H1 (cell line): ENCODE results near the gene ADCY1.

Source experiments
- EGR1 ChIP-seq: IDR thresholded peaks from 2 replicates; pipeline ENCODE4 v1.6.1; 2011; ENCODE audit warnings: low read depth, low read length, borderline replicate concordance
- JUN ChIP-seq: IDR thresholded peaks from 2 replicates; pipeline ENCODE4 v1.6.1; 2011; ENCODE audit warnings: low read depth, mild to moderate bottlenecking, improper control_type of control experiment, low read length
- NRF1 ChIP-seq: IDR thresholded peaks from 2 replicates; pipeline ENCODE4 v1.6.1; 2011; ENCODE audit warnings: mild to moderate bottlenecking, low read depth, low read length, improper control_type of control experiment
- RXRA ChIP-seq: IDR thresholded peaks from 2 replicates; pipeline ENCODE4 v1.6.1; 2011; ENCODE audit warnings: low read depth, mild to moderate bottlenecking, low read length, moderate library complexity; ENCODE audit not compliant: insufficient read depth
- TCF12 ChIP-seq: IDR thresholded peaks from 2 replicates; pipeline ENCODE4 v1.6.1; 2011; ENCODE audit warnings: low read depth, mild to moderate bottlenecking, low read length
- TF ChIP-seq, protein P1 (sequence below), 3 experiments: IDR thresholded peaks; 1 replicate in 2 of 3; 2 replicates in 1 of 3; pipeline versions ENCODE4 v1.5.1 to v1.6.1; 2011; ENCODE audit warnings: low read length in 3 of 3, mild to moderate bottlenecking in 3 of 3, inconsistent platforms in 2 of 3, low read depth in 1 of 3, moderate library complexity in 1 of 3; ENCODE audit not compliant: insufficient read depth in 1 of 3; ENCODE audit errors: control extremely low read depth in 1 of 3
- TF ChIP-seq, protein P2 (sequence below): IDR thresholded peaks from 2 replicates; pipeline ENCODE4 v1.6.1; 2012; ENCODE audit warnings: inconsistent platforms

DNA sequence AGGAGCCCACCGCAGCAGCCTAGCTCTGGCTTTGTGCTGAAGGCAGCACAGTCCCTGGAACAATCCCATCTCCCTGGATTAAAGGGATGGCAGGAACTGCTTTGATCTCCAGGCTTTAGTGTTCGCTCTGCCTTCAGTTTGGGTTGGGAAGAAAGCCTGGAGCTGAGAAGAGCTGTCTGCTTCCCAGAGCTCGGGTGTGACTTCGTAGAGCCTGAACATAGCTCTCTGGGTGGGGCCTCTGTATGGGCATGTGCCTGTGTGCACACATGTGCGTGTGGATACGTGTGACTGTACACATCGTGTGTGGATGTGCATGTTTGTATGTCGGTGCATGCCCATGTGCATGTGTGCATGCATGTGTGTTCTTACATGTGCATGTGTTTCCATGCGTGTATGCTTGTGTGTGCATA lies 8.7 kb downstream of the ADCY1 start:
- no peak for TF ChIP-seq JUN
- TF ChIP-seq, protein P1, sequence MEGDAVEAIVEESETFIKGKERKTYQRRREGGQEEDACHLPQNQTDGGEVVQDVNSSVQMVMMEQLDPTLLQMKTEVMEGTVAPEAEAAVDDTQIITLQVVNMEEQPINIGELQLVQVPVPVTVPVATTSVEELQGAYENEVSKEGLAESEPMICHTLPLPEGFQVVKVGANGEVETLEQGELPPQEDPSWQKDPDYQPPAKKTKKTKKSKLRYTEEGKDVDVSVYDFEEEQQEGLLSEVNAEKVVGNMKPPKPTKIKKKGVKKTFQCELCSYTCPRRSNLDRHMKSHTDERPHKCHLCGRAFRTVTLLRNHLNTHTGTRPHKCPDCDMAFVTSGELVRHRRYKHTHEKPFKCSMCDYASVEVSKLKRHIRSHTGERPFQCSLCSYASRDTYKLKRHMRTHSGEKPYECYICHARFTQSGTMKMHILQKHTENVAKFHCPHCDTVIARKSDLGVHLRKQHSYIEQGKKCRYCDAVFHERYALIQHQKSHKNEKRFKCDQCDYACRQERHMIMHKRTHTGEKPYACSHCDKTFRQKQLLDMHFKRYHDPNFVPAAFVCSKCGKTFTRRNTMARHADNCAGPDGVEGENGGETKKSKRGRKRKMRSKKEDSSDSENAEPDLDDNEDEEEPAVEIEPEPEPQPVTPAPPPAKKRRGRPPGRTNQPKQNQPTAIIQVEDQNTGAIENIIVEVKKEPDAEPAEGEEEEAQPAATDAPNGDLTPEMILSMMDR (IDR thresholded peaks at IDR 0.05; ENCODE audit: control extremely low read depth in 1 of 3, insufficient read depth in 1 of 3, low read depth in 1 of 3, low read length in 3 of 3): no peak
- no peak for TF ChIP-seq TCF12
- TF ChIP-seq RXRA: no peak
- TF ChIP-seq, protein P2, sequence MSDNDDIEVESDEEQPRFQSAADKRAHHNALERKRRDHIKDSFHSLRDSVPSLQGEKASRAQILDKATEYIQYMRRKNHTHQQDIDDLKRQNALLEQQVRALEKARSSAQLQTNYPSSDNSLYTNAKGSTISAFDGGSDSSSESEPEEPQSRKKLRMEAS: no peak
- no peak for TF ChIP-seq EGR1
- no peak for TF ChIP-seq NRF1
